Fibroblast of lung (primary cell): ENCODE results near the gene ADGRA3. TPM values are rescaled to one million over a fixed set of nuclear protein-coding genes. Genes with fewer than 3 reads are reported as not detected.
A peak's percentile ranks its signal among the peaks of the same experiment; 100 is the strongest.

ENCODE experiments used
- DNase-seq, 2 donors: peaks; one replicate each; pipeline versions ENCODE4 v3.0.0 to v3.0.0-alpha.2; 2010; ENCODE audit warnings: low read depth in 2 of 2
- H2AFZ ChIP-seq: 2 replicates; pipeline ENCODE4 v1.5.1; 2012; ENCODE audit warnings: low read length, control low read depth, inconsistent platforms
- H3K27ac ChIP-seq: 2 replicates; pipeline ENCODE4 v1.5.1; 2011; ENCODE audit warnings: low read length, control low read depth; ENCODE audit not compliant: insufficient read depth
- H3K27me3 ChIP-seq: 2 replicates; pipeline ENCODE4 v1.5.1; 2011; ENCODE audit warnings: mild to moderate bottlenecking, low read length; ENCODE audit not compliant: control insufficient read depth, insufficient read depth
- H3K36me3 ChIP-seq: 2 replicates; pipeline ENCODE4 v1.5.1; 2011; ENCODE audit warnings: low read length; ENCODE audit not compliant: control insufficient read depth, insufficient read depth
- H3K4me1 ChIP-seq: 2 replicates; pipeline ENCODE4 v1.5.1; 2011; ENCODE audit warnings: low read length; ENCODE audit not compliant: control insufficient read depth, insufficient read depth; ENCODE audit errors: extremely low read depth
- H3K4me2 ChIP-seq: 2 replicates; pipeline ENCODE4 v1.5.1; 2011; ENCODE audit warnings: low read length, control low read depth; ENCODE audit not compliant: insufficient read depth; ENCODE audit errors: extremely low read depth
- H3K4me3 ChIP-seq, 4 experiments: fragments of 200-600 bp in 1 of 4; sonication (generic) in 1 of 4; replicated peaks in 1 of 4; 2 replicates each; pipeline ENCODE4 v1.5.1; 2011 to 2016; ENCODE audit warnings: low read length in 4 of 4, low read depth in 3 of 4, mild to moderate bottlenecking in 3 of 4, control low read depth in 2 of 4, inconsistent platforms in 1 of 4, mixed read lengths in 1 of 4; ENCODE audit not compliant: insufficient read depth in 1 of 4; ENCODE audit errors: control extremely low read depth in 1 of 4
- H3K79me2 ChIP-seq: 2 replicates; pipeline ENCODE4 v1.5.1; 2012; ENCODE audit warnings: mild to moderate bottlenecking, low read length, inconsistent platforms; ENCODE audit not compliant: control insufficient read depth, insufficient read depth
- H3K9ac ChIP-seq: 2 replicates; pipeline ENCODE4 v1.5.1; 2011; ENCODE audit warnings: mild to moderate bottlenecking, low read length, control low read depth; ENCODE audit not compliant: insufficient read depth
- H3K9me3 ChIP-seq: 2 replicates; pipeline ENCODE4 v1.5.1; 2012; ENCODE audit warnings: low read depth, low read length; ENCODE audit not compliant: control insufficient read depth, insufficient read depth
- H4K20me1 ChIP-seq: 2 replicates; pipeline ENCODE4 v1.5.1; 2011; ENCODE audit warnings: low read length; ENCODE audit not compliant: control insufficient read depth, insufficient read depth; ENCODE audit errors: extremely low read depth
- EZH2 ChIP-seq: IDR thresholded peaks from 2 replicates; pipeline ENCODE4 v1.5.1; 2012; ENCODE audit warnings: low read length, control low read depth, mild to moderate bottlenecking; ENCODE audit errors: missing control alignments
- polyA plus RNA-seq, 2 donors: library from polyadenylated mRNA; depleted of rRNA in 1 of 2; stranded (reverse) in 1 of 2; unstranded in 1 of 2; fragments of >200 nt; gene quantifications; 2 replicates each; pipeline ENCODE4 v1.2.1, GENCODE V29; 2011 to 2012; ENCODE audit warnings: missing spikeins in 1 of 2
- total RNA-seq: library from RNA; depleted of rRNA; stranded (reverse); fragments of >200 nt; gene quantifications from 2 replicates; pipeline ENCODE4 v1.2.1, GENCODE V29; 2014
- TF ChIP-seq, protein P1 (sequence below), 2 donors: IDR thresholded peaks in 1 of 2; conservative IDR thresholded peaks in 1 of 2; 1 replicate in 1 of 2; 2 replicates in 1 of 2; pipeline ENCODE4 v1.5.1; 2011 to 2012; ENCODE audit warnings: low read length in 2 of 2, control low read depth in 1 of 2, inconsistent platforms in 1 of 2, low read depth in 1 of 2, mild to moderate bottlenecking in 1 of 2

The ADGRA3 gene
- total and polyA plus RNA-seq, 2 donors (not counting 1 experiment from before 2014, with no cell fraction given), result 13.0 to 15.2 TPM

DNA sequence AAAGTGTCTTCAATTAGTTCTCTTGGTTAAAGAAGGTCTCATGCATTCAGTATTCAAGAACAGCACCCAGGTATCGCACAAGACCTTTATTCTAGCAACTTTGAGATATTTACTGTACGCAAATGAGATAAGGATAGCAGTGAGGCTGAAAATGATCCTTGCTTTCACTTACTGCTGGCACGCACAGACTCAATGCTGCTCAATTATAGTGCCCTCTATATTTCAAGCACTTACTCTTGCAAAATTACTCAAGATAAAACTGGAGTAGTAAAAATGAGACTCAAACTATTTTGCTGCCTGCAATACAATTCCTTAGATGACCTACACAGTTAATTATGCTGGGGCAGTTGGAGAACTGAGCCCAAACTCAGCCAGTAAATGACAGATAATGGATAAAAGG, 60.9 kb downstream of the ADGRA3 start:
- H3K4me3 ChIP-seq, result no peak overlapping the region
- no peaks in the 10 kb centered on the region for H3K27me3 ChIP-seq
- H2AFZ ChIP-seq, result no peak overlapping the region
- H3K4me2 ChIP-seq, result no peak overlapping the region
- no peak for TF ChIP-seq EZH2
- TF ChIP-seq, protein P1, sequence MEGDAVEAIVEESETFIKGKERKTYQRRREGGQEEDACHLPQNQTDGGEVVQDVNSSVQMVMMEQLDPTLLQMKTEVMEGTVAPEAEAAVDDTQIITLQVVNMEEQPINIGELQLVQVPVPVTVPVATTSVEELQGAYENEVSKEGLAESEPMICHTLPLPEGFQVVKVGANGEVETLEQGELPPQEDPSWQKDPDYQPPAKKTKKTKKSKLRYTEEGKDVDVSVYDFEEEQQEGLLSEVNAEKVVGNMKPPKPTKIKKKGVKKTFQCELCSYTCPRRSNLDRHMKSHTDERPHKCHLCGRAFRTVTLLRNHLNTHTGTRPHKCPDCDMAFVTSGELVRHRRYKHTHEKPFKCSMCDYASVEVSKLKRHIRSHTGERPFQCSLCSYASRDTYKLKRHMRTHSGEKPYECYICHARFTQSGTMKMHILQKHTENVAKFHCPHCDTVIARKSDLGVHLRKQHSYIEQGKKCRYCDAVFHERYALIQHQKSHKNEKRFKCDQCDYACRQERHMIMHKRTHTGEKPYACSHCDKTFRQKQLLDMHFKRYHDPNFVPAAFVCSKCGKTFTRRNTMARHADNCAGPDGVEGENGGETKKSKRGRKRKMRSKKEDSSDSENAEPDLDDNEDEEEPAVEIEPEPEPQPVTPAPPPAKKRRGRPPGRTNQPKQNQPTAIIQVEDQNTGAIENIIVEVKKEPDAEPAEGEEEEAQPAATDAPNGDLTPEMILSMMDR (conservative IDR thresholded peaks at IDR 0.05 in 1 of 2, IDR thresholded peaks at IDR 0.05 in 1 of 2; ENCODE audit: low read depth in 1 of 2, low read length in 2 of 2), result peak in 1 of 2 donors; percentile 9
- H3K36me3 ChIP-seq, result no peaks in the 10 kb centered on the region
- H4K20me1 ChIP-seq, result no peaks in the 10 kb centered on the region
- no peak overlapping the region for H3K9ac ChIP-seq
- peak in 1 of 2 donors; percentile 47 for DNase-seq
- H3K27ac ChIP-seq, result no peak overlapping the region
- no peaks in the 10 kb centered on the region for H3K79me2 ChIP-seq
- H3K4me1 ChIP-seq, result no peaks in the 10 kb centered on the region
- H3K9me3 ChIP-seq, result no peaks in the 10 kb centered on the region

DNA sequence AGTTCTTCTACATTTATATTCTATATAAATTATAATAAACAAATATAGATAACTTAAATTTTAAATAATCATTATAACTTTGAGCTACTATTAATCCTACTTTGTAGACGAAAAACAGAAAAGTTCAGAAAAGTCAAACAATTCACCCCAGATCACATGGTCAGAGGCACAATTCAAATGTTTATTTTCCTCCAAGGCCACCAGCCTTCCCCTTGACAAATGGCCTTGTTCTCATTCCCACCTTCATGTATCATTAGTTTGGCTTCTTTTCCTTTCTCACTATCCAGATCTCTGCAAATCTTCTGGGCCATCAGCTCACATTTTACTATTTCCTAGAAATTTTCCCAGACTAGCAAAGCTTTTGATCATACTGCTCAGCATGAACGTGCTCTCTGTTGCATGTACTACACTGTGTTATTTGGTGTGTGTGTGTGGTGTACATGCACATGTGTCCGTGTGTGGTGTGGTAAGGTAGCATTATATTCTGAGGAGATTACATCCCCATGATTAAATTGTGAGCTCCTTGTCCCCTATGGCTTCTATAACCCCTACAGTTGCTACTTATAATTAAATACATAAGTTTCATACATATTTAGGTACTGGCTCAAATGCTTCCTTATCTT, 61.5 kb downstream of the ADGRA3 start:
- Histone ChIP-seq H3K4me2 (no peak overlapping the region), H3K4me3 (no peak overlapping the region), H3K36me3 (no peaks in the 10 kb centered on the region), H3K9me3 (no peaks in the 10 kb centered on the region), H3K79me2 (no peaks in the 10 kb centered on the region), H3K4me1 (no peaks in the 10 kb centered on the region), H2AFZ (no peak overlapping the region), H3K27me3 (no peaks in the 10 kb centered on the region), H3K27ac (no peak overlapping the region), H3K9ac (no peak overlapping the region), H4K20me1 (no peaks in the 10 kb centered on the region)
- no peak for DNase-seq
- TF ChIP-seq EZH2, result no peak

DNA sequence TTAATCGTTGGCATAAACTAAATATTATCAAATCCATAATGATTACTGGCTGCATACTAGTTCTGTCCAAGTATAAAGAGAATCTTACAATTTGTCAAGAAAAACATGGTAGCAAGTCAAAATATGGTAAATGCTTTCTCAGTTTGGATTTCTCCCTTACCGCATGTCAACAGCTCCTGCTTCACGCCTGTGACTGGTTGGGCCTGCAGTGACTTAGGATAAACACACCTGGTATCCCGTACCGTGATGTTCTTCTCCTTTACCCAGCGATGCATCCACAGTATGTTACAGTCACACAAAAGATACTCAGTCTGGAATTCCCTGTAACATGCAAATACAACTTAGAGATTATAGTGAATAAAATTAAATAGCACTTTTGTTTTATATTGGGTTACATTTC, 71.1 kb downstream of the ADGRA3 start:
- no peak for DNase-seq
- no peaks in the 10 kb centered on the region for H4K20me1 ChIP-seq
- no peak overlapping the region for H2AFZ ChIP-seq
- no peaks in the 10 kb centered on the region for H3K27me3 ChIP-seq
- no peaks in the 10 kb centered on the region for H3K9me3 ChIP-seq
- no peaks in the 10 kb centered on the region for H3K4me1 ChIP-seq
- no peaks in the 10 kb centered on the region for H3K79me2 ChIP-seq
- H3K27ac ChIP-seq, result no peak overlapping the region
- no peak overlapping the region for H3K9ac ChIP-seq
- H3K36me3 ChIP-seq, result no peaks in the 10 kb centered on the region
- H3K4me2 ChIP-seq, result no peak overlapping the region
- TF ChIP-seq, protein P1 (conservative IDR thresholded peaks at IDR 0.05 in 1 of 2, IDR thresholded peaks at IDR 0.05 in 1 of 2; ENCODE audit: low read depth in 1 of 2, low read length in 2 of 2), result no peak
- no peak for TF ChIP-seq EZH2
- no peak overlapping the region for H3K4me3 ChIP-seq
